PC-9 (cell line): Measurements from ENCODE around the gene MRPS24.

Source experiments
- EZH2 ChIP-seq: fragments of 200-600 bp; sonication (generic); IDR thresholded peaks from 2 replicates; pipeline ENCODE4 v1.8.0; 2017; ENCODE audit warnings: antibody characterized with exemption, low read depth
- TF ChIP-seq, protein P1 (sequence below): fragments of 200-600 bp; sonication (generic); conservative IDR thresholded peaks from 2 replicates; pipeline ENCODE4 v1.6.1; 2017; ENCODE audit warnings: mixed run types, antibody characterized with exemption, mild to moderate bottlenecking, moderate library complexity

GRCh38 chr7:43878867-43879266, 9.6 kb upstream of the MRPS24 start:
- TF ChIP-seq, protein P1, sequence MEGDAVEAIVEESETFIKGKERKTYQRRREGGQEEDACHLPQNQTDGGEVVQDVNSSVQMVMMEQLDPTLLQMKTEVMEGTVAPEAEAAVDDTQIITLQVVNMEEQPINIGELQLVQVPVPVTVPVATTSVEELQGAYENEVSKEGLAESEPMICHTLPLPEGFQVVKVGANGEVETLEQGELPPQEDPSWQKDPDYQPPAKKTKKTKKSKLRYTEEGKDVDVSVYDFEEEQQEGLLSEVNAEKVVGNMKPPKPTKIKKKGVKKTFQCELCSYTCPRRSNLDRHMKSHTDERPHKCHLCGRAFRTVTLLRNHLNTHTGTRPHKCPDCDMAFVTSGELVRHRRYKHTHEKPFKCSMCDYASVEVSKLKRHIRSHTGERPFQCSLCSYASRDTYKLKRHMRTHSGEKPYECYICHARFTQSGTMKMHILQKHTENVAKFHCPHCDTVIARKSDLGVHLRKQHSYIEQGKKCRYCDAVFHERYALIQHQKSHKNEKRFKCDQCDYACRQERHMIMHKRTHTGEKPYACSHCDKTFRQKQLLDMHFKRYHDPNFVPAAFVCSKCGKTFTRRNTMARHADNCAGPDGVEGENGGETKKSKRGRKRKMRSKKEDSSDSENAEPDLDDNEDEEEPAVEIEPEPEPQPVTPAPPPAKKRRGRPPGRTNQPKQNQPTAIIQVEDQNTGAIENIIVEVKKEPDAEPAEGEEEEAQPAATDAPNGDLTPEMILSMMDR: no peak
- no peak for TF ChIP-seq EZH2
